M059J (cell line): ENCODE measurements around the gene LRP10. TPM values are rescaled to one million over a fixed set of nuclear protein-coding genes. Genes with fewer than 3 reads are reported as not detected.

Experiments used
- DNase-seq: peaks from one replicate; pipeline ENCODE4 v3.0.0-alpha.2; 2012; ENCODE audit warnings: low read depth
- total RNA-seq: library from RNA; depleted of rRNA; stranded (reverse); fragments of >200 nt; shearing (Covaris generic); gene quantifications from 2 replicates; pipeline ENCODE4 v1.2.3, GENCODE V29; 2014; rRNA removed

Gene LRP10
- total RNA-seq, 1 experiment from 2014 or later: 115 TPM

DNA sequence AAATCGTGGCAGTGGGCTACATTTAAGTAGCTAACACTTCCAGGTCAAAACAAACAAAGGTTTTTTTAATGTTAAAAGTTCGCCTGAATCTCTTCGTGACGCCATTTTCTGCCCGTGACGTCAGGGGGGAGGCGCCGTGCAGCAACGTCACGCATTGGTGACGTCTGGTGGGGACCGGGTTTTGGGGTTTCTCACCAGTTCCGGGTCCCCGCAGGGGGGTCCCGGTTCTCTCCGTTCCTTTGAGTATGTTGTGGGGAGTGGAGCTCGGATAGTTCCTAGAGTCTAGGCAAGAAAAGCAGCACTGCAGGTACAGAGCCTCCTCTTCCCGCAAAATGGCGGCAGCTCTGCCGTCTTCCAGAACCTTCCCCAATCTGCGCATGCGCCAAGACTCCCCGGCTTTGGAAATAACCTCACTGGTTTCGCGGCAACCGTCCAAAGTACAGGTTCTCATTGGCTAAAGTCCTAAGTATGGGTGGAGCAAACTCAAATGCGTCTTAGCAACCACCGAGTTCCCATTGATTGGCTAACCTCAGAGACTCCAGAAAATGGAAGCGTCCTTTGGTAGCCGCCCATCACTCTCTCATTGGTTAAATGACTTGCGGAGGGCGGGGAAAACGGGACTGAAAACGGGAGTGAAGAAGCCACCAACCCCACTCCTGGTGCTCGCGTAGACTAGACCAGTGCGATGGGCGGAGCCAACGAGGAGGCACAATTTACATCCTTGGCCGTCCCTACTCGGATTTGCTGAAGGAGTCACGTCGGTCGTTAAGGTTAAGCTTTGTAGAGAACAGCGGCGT is 47.5 kb downstream of the LRP10 start, which contains the start of gene RBM23:
TSS of gene RBM23 (minus strand) at position 346 of the 797 bp plus-strand sequence.
- DNase-seq: peak; percentile 100

GRCh38 chr14:22919601-22919921 is 48.0 kb downstream of the LRP10 start:
- no peak for DNase-seq

- no peak for DNase-seq
These were observed 49.2 kb downstream of the LRP10 start for GRCh38 chr14:22920697-22921096.

- no peak for DNase-seq
These were observed 50.8 kb downstream of the LRP10 start for GRCh38 chr14:22922294-22922693.

- DNase-seq: no peak
These were observed 52.2 kb downstream of the LRP10 start for GRCh38 chr14:22923746-22924145.

GRCh38 chr14:22925513-22925912 is 54.0 kb downstream of the LRP10 start:
- no peak for DNase-seq

GRCh38 chr14:22926316-22926715 is 54.8 kb downstream of the LRP10 start:
- DNase-seq: no peak

DNA sequence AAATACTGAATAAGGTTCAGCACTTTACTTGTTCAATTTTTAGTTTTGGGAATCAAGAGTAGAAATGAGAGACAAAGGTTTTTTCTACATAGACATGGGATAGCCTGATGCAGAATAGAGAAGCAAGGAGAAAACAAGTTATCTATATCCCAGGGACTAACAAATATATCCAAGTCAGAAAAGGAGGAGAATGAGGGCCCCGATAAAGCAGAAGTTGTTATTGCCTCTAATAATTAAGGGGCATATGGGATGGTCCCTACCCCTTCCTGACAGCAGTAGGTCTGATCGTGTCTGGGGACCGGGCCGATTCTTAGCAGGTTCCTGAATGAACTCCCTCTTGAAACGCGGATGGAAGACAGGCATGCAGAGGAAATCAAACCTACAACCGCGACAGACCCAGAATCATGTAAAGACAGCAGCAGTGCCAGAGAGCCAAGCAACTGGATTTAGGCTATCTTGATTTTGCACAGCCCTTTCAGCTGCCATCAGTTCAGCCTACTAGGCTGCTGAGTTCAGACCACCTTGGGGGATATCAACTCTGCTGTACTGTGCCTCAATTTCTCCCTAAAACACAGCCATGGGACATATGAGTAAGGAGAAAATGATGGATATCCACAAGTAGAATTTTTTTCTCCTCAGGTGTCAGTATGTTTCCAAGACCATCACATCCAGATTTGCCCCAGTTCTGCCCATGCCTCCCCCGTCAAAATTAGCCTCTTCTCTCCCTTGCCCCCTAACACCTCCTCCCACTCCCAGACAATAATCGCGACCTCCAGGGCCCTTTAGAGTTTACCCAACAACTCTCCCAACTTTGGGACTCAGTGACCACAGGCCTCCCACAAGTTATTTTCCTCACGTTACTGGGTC is 56.9 kb downstream of the LRP10 start:
- no peak for DNase-seq

DNA sequence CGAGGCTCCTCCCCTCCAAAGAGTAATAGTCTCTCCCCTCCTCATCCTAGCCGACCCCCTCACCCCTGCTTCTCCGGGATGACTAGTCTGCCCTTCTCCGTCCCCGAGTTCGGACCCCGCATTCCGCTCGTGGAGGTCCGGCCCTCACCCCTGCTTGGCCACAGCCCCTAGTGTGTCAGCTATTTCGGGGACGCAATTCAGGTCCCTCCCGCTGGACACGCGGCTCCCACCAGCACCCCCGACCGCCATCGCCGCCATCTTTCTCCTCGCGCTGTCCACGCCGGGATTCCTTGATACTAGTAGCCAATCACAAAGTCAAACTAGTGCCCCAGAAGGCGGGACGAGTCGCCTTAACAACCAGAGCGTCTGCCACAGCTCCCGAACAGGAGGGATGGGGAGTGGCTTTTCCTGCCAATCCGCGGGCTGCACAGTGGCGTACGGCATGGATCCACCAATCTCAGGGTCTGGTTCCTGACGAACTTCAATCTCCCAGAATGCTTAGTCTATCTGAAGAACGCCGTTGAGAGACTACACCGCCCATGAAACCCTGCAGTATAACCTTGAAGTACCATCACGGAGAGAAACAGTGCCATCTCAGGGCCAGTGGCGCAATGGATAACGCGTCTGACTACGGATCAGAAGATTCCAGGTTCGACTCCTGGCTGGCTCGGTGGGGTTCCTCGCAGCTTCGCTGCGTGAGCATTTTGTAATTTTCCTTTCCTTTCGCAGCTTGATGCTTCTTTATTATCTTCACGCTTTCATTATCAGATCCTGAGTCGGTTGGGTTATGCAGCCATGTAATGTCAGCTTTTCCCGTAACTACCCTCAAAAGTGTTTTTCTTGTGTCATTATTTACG is 57.8 kb downstream of the LRP10 start, which contains the start of gene PRMT5:
TSS of gene PRMT5 (minus strand) at position 273 of the 857 bp plus-strand sequence. CDS start at position 258, 15 bp downstream.
- DNase-seq: peak; percentile 99

DNA sequence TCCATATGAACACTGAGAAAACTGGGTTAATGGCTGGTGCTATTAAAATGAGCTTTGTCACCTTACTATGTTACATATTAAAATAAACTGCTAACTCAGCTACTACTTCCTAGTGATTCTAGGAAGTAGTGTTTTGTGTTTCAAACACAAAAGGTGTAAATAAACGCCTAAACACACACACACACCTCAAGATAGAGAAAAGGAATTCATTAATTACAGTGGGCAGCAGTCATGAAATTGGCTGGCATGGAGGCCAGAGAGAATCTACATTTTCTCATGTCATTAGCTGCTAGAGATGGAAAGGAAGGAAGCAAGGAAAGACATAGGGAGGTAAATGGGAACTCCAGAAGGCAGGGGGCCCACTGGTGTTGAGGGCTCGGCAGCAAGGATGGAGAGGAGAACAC is 58.4 kb downstream of the LRP10 start:
- no peak for DNase-seq

Other genes with a start within 250 kb of the LRP10 start
- gene OR6J1, start 227.4 kb upstream of the LRP10 start, total RNA-seq: not detected in 2 replicates
- gene OXA1L, start 105.1 kb upstream of the LRP10 start, total RNA-seq: 77.4 and 89.0 TPM in 2 replicates
- gene SLC7A7, start 56.3 kb upstream of the LRP10 start, total RNA-seq: 2.6 and 3.6 TPM in 2 replicates
- 54.5 and 325 TPM in 2 replicates for gene MRPL52, start 41.9 kb upstream of the LRP10 start, total RNA-seq
- gene MMP14, start 35.2 kb upstream of the LRP10 start, total RNA-seq: 251 and 313 TPM in 2 replicates
- gene REM2, start 11.5 kb downstream of the LRP10 start, total RNA-seq: 0.52 TPM in 1 of 2 replicates, not detected in the other
- gene RBM23, start 47.4 kb downstream of the LRP10 start, total RNA-seq: 104 and 140 TPM in 2 replicates
- 67.3 and 83.3 TPM in 2 replicates for gene PRMT5, start 57.6 kb downstream of the LRP10 start, total RNA-seq
- 30.7 and 51.4 TPM in 2 replicates for gene HAUS4, start 85.3 kb downstream of the LRP10 start, total RNA-seq
- gene AJUBA, start 110.8 kb downstream of the LRP10 start, total RNA-seq: 23.9 and 55.5 TPM in 2 replicates
- gene C14orf93, start 138.4 kb downstream of the LRP10 start, total RNA-seq: 8.6 and 9.7 TPM in 2 replicates
- 267 and 297 TPM in 2 replicates for gene PSMB5, start 163.2 kb downstream of the LRP10 start, total RNA-seq
- gene PSMB11, start 170.5 kb downstream of the LRP10 start, total RNA-seq: not detected in 2 replicates
- 7.5 and 13.7 TPM in 2 replicates for gene CDH24, start 185.8 kb downstream of the LRP10 start, total RNA-seq
- gene ACIN1, start 223.4 kb downstream of the LRP10 start, total RNA-seq: 47.1 and 64.0 TPM in 2 replicates
- 67.5 and 78.5 TPM in 2 replicates for gene C14orf119, start 223.8 kb downstream of the LRP10 start, total RNA-seq
- not detected in 2 replicates for gene CIROP, start 233.2 kb downstream of the LRP10 start, total RNA-seq
- not detected in 2 replicates for gene CEBPE, start 247.5 kb downstream of the LRP10 start, total RNA-seq